Measurements from ENCODE around the gene TUSC7. TPM values are rescaled to one million over a fixed set of nuclear protein-coding genes. Genes with fewer than 3 reads are reported as not detected.

The TUSC7 gene
- not detected in 2 replicates for total RNA-seq

GRCh38 chr3:116709479-116709878, at the start of gene TUSC7:
Gene TUSC7, plus strand, starts transcription at chr3:116709779.
- DNase-seq = no peak

- DNase-seq = no peak
These were observed 48.4 kb upstream of the TUSC7 start for GRCh38 chr3:116661196-116661595.

GRCh38 chr3:116663161-116664110, 46.1 kb upstream of the TUSC7 start:
- no peak for DNase-seq

- no peak for DNase-seq
These were observed 42.3 kb upstream of the TUSC7 start for GRCh38 chr3:116667324-116667723.

- DNase-seq = no peak
These were observed 41.8 kb upstream of the TUSC7 start for GRCh38 chr3:116667791-116668190.

GRCh38 chr3:116669576-116669975, 40.0 kb upstream of the TUSC7 start:
- no peak for DNase-seq

GRCh38 chr3:116671151-116671550, 38.4 kb upstream of the TUSC7 start:
- DNase-seq = no peak

GRCh38 chr3:116678853-116679252, 30.7 kb upstream of the TUSC7 start:
- no peak for DNase-seq

- DNase-seq = no peak
These were observed 18.5 kb upstream of the TUSC7 start for GRCh38 chr3:116691041-116691440.

GRCh38 chr3:116701070-116701469, 8.5 kb upstream of the TUSC7 start:
- no peak for DNase-seq

GRCh38 chr3:116702334-116702733, 7.2 kb upstream of the TUSC7 start:
- DNase-seq = no peak

- DNase-seq = no peak
These were observed 2.0 kb upstream of the TUSC7 start for GRCh38 chr3:116707531-116707930.

GRCh38 chr3:116716490-116716889, 6.9 kb downstream of the TUSC7 start:
- DNase-seq = no peak

GRCh38 chr3:116717566-116717965, 8.0 kb downstream of the TUSC7 start:
- DNase-seq = no peak

GRCh38 chr3:116728454-116728853, 18.9 kb downstream of the TUSC7 start:
- DNase-seq = no peak

GRCh38 chr3:116734243-116734642, 24.7 kb downstream of the TUSC7 start:
- DNase-seq = no peak

- DNase-seq = no peak
These were observed 30.1 kb downstream of the TUSC7 start for GRCh38 chr3:116739678-116740077.

- DNase-seq = no peak
These were observed 30.7 kb downstream of the TUSC7 start for GRCh38 chr3:116740293-116740692.

- DNase-seq = no peak
These were observed 31.9 kb downstream of the TUSC7 start for GRCh38 chr3:116741467-116741866.

GRCh38 chr3:116743062-116743461, 33.5 kb downstream of the TUSC7 start:
- no peak for DNase-seq

GRCh38 chr3:116749388-116749787, 39.8 kb downstream of the TUSC7 start:
- DNase-seq = no peak

- no peak for DNase-seq
These were observed 47.7 kb downstream of the TUSC7 start for GRCh38 chr3:116757315-116757714.

- DNase-seq = no peak
These were observed 49.7 kb downstream of the TUSC7 start for GRCh38 chr3:116759316-116759715.

All from dermis blood vessel endothelial cell (primary cell).